Measurements from ENCODE around the gene FCGR2B.
"Not testable (repeated sequence)": the region's sequence is repeated elsewhere in the genome, so short reads cannot be mapped to it uniquely, and the experiment has no call there.

GRCh38 chr1:161698302-161698701 lies 35.4 kb downstream of the FCGR2B start:
- not testable (repeated sequence) for TF ChIP-seq CTCF, EZH2, EZH2phosphoT487 (IDR thresholded peaks at IDR 0.05)

Data from neural progenitor cell (in vitro differentiated cells).